Measurements from ENCODE around the gene PDK2.
A peak's percentile ranks its signal among the peaks of the same experiment; 100 is the strongest.

The PDK2 gene

DNA sequence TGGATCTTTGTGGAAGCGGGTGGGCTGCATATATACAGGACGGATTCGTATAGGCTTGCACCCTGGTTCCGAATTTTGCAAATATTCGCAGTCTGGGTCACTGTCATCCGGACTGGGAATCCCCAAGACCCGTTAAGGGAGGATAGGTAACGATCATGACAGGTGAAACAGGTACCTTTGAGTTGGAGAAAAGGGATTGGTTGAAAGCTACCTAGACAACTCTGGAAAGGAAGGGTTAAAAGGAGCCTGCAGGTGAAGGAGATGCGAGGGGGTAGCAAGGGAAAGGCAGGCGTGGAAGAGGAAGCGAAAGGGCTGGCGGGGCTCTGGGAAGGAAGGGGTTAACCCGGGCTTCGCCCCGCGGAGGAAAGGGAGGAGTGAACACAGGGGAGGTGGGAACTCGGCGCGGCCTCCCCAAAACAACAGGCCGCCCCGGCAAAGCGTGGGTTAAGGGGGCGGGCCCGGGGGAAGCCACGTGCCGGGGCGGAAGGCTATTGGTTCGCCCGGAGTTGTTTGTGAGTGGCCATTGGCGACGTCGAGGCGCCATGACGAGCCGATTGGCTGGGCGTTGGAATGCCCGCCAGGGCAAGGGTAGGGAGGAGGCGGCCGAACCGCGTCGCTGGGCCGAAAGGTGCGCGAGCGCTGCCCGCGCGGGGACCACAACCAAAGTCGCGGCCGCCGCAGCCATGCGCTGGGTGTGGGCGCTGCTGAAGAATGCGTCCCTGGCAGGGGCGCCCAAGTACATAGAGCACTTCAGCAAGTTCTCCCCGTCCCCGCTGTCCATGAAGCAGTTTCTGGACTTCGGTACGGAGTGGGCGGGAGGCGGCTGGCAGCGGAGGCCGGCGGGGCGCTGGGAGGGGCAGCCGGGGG, at the start of gene PDK2:
TSS of gene PDK2 (plus strand) at position 599 of the 867 bp plus-strand sequence. CDS start at position 684, 85 bp downstream.
- peak; percentile 94 to 95 (median 95) for DNase-seq

DNA sequence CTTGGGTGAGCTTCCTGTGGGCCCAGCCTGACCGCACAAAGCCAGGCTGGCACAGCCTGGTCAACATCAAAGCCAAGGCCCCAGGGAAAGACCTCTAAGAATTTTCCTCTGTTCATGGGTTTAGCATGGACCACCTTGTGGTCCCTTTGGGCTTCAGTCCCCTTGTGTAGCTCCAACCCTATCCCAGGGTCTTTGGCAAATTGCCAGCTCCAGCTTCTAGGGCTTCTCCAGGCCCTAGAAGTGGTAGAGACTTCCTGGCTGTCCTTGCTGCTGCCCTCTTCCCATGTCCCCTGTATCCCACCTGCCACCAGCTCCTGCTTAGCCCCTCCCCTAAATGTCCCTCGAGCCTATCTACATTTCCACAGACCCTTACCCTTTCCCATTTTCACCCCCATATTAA, 49.0 kb upstream of the PDK2 start:
- no peak for DNase-seq

DNA sequence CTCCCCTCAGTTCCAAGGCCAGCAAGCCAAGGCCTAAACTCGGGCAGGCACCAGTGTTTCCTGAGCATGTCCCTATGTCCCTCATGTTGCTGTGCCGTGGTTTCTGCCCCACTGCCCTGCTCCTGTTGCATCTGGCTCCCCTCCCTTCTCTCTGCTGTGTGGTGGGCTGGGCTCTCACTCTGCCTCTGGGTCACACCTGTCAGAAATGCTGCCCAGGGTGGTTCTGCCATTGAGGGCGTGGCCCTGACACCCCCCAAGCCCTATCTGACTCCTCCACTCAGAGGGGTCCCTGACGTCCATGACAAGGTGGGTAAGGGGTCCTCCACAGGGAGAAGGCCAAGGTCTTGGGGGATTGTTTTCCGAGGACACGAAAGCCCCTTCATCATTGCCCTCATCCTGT, 48.5 kb upstream of the PDK2 start:
- no peak for DNase-seq

DNA sequence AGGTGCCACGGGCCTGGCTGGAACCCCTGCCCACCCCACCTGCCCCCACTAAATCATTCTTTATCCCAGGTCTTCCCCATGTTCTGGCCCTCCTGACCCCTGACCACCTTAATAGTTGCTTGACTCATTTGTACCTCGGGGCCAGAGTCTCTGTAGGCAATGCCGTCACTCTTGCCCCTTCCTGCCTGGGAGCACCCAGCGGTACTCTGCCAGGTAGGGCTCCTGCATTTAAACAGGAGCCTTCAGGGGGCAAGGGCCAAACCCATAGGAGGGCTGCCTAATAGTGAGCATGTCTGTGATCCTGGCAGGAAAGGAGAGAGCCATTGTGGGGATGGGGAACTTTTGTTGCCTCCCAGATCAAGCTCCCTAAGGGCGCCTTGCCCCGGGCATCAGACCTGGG, 48.1 kb upstream of the PDK2 start:
- no peak for DNase-seq

DNA sequence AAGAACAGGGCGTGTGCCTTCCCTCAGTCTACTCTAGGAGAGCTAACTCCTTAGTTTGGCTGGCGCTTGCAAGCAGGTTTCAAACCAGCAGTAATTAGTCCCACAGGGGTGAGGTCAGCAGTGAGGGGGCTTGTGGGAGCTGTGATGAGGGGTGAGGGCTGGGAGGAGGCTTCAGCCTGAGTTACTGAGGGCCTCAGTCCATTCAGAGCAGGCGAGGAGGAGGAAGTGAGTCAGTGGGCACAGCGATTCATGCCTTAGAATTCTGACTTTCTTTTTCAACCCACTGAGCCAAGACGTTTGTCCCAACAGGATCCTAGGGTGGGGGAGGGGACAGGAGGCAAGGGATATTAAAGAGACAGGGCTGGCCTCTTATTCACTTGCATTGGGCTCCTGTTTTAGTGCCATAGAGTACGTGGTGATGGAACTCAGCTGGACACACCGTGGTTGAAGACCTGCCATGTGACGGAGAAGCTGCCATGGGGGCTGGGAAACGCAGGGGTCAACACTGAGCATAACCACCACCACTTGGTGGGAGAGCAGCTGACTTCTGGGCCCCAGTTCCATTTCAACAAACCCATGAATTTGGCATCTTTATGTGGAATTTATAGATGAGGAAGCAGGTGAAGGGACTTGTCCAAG, 47.5 kb upstream of the PDK2 start:
- no peak for DNase-seq

DNA sequence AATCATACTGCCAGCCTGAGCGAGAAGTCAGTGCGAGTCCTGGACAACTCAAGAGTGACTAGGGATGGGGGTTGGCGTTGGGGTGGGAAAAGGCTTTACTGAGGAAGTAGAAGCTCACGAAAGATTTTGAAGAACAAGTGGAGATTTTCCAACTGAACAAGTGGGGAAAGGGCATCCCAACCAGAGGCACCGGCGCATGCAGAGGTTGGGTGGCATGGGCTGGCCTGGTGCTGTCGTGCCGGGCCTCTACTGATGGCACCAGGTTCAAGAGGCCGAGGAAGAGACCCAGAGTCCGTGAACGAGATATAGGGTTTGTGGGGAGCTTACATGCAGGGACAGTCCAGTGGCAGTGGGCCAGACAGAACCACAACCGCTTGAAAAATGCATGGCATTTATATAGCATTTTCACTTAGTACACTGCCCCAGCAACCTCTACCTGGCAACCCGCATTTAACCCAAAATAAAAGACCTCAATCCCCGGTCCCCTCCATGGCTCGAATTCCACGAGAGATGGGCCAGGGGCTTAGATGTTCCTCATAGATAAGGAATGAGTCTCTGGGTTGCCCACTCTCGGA, 46.9 kb upstream of the PDK2 start:
- DNase-seq = no peak

DNA sequence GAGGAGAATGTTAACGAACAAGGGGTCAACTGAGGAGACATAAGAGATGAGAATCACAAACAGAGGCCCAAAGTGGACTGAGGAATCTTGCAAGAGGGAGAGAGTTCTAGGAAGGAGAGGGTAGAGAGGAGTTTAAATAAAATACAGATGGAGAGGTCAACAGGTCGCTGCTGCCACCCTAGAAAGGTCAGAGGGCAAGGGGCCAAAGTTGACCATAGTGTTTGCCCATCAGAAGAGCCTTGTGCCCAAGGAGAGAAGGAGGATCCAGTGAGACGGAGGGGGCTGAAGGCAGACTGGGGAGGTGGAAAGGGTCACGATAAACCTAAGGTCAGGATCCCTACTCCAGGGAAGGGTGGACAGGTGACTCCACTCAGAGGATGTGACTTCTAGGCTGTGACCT, 46.2 kb upstream of the PDK2 start:
- DNase-seq = no peak

DNA sequence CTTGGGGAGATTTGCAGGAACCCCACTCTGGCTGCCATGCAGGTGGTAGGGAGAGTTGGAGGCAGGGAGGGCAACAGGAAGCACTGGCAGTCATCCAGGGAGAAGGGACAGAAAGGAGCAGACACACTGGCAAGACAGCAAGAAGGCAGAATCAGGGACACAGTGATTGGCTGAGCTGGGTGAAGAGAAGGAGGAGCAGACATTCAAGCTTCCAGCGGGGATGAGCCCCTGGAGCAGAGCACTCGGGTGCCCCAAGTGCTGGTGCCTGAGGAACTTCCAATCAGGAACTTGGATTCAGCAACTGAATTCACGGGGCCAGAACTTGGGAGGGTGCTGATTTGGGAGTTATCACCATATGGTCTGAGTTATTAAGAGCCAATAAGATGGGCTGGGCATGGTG, 45.5 kb upstream of the PDK2 start:
- no peak for DNase-seq

DNA sequence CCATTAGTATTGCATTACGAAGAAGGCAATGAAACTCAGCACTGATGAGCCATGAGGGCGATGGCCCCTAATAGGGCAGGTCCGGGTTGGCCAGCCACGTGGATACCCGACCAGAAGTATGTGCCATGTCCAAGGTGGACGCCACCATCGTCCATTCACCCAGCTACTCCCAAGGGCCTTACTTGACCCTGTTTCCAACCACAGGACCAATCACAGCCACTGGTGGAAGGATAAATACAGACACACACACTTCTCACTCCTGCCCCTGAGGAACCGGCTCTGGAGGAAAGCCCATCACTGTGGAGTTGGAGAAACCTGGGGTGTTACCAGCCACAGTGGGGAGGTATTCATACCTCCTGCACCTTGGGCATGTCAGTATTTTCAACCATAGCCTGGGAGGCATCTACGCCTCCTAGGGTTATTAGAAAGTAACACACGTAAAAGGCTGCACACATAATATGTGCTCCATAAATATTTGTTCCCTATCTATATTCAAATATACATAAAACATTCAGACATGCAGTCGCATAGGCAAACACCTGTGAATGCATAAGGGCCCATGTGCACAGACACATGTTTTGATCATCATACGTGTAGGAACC, 44.6 kb upstream of the PDK2 start:
- DNase-seq = no peak

DNA sequence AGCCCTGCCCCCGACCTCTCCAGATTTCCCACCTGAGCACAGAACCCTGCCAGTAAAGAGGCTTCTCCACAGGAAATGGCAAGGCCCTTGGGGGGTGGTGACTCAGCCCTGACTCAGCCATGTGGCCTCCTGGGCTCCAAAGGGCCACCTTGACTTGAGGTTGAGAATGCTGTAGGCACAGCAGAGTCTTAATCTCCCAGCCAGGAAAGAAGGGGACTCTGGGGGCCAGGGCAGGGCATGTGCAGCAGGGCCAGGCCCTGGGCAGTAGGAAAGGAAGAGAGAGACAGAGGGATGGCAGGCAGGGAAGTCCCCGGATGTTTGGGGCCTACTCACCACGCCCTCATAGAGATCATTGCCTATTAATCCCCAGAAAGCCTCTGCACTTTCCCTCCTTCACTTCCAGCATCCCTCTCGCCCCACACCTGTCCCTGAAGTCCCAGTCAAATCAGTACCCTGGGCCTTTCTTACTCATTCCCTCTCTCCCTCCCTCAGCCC, 44.0 kb upstream of the PDK2 start:
- peak in 2 of 3 experiments; percentile 9 to 25 for DNase-seq

DNA sequence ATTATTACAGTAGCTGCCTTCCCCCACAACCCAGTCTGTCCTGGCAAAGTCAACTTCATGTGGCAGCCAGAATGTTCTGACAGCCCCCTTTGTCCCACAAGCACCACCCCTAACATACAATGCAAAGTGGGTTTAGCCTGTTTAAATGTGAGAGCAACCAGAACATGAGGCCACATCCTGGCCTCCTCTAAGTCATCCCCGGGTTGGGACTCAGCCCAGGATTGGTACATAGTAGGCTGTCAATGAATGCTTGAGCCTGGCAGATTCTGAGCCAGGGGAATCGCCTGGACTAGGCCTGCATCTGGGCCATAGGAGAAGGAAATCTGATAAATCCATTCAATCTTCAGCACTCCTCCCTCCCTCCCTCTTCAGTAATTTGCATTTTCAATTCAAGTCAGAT, 43.5 kb upstream of the PDK2 start:
- no peak for DNase-seq

DNA sequence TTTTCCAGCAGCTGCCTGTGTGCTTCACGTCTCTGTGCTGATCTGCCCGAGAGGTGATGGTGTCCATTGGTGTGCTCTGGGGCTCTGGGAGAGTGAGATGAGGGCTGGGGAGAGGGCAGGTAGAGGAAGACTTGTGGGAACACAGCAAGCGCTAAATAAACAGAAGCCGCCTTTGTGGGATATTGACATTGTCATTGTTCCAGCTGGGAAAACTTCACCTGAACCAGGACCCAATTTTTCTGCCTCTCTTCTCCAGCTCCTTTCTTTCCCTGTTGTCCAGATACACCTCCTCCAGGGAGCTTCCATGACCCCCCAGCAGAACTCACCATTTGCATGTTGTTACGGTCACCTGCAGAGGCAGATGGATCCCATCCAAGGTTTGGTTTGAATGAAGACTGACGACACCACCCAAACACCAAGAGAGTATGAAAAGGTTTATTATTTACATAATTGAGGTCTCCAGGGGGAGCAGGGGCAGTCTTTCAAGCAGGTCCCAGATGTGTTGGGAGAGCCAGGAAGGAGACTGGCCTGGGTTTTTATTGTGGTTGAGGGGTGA, 42.8 kb upstream of the PDK2 start:
- DNase-seq = peak in 2 of 3 experiments; percentile 56 to 69

DNA sequence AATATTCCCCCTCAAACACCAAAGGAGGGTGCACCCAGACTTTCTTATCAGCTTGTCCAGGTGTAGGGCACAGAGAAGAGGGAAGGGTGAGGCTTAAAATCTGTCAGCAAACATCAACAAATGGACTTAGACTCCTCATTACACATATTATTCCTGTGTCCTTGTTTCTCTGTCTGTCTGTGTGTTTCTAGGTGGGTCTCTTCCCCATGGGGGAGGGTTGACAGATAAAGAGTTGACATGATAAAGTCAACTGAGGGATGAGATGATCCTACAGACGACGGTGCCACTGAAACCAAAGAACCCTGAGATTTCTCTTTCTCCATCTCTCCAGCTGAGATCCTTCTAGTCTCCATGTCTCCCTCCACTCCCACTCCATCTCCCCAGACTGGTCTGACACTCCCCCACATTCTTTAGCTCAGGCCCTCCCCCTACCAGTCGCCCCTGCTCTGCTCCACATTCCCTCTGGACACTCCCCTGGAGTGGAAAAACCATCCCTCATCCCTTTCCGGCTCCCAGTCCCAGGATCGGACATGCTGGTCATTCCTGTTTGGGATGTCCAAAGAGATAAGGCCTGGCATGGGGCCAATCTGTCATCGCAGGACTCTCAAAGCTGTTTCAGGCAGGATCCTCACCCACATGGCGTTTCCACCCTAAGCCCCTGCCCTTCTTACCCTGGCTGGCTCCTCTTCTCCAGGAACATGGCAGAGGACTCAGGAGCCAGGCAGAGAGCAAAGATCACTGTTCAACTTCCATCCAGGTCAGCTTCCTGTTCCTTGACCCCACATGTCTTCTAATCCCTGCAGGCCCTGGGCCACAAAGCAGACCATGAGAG, 42.1 kb upstream of the PDK2 start:
- no peak for DNase-seq

DNA sequence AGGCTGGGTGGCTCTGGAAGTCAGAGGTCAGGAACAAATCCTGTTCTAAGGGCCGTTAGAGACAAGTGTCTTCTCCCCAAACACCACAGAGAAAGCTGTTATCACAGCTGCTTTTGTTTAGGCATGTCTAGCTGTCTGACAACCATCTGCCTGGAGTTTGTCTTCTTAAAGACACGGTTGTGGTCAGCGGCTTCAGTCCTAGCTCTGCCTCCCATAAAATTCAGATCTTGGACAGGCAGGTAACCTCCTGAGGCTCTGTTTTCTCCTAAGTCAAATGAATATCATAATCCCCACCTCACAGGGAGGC, 41.5 kb upstream of the PDK2 start:
- no peak for DNase-seq

DNA sequence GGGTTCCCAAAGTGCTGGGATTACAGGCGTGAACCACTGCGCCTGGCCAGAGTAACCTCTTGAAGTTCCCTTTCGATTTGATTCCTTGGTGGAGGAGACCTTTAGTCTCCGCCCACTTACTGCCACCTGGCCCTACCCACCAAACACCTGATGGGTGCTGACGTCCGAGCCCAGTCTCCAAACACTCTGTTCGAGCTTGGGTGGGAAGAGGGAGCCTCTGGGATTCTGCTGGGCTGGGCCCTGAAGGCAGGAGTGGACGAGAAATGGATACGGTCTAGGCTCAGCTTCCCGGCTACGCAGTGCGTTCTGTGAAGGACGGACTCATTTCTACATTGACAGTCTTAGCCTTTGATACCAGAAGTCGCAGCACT, 40.1 kb upstream of the PDK2 start:
- peak; percentile 72 to 82 (median 77) for DNase-seq

DNA sequence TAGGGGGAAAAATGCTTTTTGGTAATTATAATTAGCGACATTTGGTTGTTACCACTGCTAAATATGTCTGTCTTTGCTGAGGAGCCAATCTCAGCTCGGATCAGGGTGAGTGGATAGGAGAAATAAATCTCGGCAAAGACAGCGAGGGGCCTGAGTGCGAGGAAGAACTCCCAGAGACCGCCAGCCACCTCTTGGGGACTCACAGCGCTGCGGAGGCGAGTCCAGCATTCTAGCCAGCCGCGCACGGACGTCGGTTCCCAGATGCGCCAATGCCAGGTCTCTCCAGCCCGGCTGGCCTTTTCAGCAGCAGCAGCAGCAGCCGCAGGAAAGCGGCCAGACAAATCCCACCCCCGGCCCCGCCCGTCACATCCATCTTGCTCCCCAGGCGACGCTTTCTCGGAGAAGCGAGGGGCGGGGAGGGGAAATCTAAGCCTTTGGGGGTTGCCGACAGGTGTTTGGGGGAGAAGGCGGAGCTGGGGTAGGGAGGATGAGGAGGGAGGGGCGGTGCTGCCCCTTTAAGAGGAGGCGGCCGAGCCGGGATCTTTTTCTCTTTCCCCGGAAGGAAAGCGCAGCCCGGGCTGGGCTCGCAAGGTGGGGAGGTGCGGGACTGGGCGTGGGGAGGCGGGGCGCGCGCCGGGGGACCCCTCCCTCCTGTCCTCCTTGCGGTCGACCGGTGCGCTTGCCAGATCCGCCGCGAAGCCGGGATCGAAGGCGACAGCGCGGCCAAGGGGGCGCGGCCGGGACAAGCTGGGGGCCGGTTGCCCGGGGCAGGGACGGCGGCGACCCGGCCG, 39.5 kb upstream of the PDK2 start, which contains the start of gene ITGA3:
TSS of gene ITGA3 (plus strand) at position 685 of the 791 bp plus-strand sequence. CDS start 330 bp downstream, outside the sequence.
- peak; percentile 87 to 96 (median 94) for DNase-seq

DNA sequence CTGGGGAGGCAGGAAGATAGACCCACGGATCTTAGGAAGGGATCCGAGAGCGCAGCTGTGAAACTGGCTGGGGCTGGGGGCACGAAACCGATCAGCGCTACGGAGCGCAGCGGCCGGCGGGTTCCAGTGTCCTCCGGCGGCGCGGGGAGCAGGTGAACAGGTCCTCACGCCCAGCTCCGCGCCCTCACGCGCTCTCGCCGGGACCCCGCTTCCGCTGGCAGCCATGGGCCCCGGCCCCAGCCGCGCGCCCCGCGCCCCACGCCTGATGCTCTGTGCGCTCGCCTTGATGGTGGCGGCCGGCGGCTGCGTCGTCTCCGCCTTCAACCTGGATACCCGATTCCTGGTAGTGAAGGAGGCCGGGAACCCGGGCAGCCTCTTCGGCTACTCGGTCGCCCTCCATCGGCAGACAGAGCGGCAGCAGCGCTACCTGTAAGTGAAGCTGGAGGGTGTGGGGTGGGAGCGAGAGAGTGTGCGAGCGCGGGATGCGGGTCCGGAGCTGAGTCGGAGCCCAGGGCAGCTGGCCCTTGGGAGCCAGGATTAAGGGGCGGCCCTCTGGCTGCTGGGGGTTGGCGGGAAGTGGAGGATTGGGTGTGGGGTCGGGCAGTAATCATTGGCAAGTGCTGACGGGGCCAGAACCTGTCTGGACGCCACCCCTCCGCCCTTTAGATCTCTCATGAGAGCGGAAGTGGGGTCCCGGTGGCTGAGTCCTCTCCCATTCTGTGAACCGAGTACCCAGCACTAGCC, 38.8 kb upstream of the PDK2 start:
- DNase-seq = peak; percentile 79 to 91 (median 87)

DNA sequence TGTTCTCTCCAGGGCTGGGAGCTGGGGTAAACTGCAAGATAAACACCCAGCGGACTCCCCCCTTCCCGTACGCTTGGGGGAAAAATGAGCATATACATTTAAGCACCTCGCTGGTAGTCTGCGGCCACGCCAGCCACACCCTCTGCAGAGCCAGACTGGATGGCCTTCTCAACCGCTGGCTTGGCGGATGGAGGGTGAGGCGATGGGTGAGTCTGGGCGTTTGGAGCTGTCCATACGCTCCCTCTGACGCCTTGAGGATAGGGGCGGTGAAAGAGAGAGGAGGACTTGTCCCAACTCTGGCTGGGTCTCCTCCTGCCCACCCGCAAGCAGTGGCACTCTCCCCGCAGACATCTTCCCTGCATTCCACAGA, 38.2 kb upstream of the PDK2 start:
- DNase-seq = peak in 1 of 3 experiments; percentile 29

DNA sequence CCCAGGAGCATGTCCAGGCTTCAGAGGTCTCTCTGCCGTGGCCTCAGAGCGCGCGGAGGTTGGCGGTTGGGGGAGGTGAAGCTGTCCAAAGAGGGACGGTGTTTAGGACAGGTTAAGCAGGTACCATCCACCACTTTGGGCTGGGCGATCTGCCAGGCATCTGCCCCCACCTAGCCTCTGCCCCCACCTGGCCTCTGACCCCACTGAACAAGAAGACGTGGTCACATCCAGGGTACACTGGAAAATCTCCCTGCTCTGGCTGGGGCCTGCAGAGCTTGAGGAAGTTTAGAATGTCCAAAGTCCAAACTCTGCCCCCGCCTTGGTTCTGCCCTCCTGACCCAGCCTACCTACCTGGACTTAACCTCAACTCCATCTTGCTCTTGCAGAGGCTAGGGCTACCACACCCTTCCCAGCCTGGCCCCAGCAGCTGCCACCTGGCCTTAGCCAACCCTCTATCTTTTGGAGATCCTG, 37.6 kb upstream of the PDK2 start:
- no peak for DNase-seq

DNA sequence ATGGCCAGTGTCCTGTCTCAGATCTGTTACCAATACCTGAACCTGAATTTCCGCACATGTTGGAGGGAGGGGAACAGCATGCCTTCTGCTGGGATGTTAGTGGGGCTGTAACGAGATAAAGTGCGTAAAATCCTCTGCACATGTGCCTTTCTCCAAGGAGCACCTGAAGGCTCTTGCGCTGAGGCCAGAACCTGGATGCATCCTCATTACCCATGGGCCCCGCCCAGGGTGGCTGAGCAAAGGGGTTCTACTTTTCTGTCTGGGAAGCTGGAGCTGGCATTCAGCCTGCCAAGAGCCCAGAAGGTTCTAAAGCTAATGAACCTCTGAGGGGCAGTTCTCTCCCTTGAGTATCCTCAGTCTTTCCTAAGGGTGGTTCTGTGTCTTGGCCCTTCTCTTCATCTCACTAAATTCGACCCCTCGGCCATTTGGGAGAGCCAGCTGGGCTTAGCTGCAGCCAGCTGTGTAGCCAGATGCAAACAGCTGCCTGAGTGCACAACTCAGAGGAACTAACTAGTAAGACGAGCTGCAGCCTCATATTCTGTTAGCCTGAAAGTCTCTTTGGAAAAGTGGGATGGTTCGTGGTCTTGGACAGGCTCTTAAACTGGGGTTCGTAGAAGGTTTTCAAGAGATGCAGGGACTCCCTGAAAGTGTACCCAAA, 36.7 kb upstream of the PDK2 start:
- DNase-seq = no peak
